ENCODE data around the gene AKAP13. TPM values are rescaled to one million over a fixed set of nuclear protein-coding genes. Genes with fewer than 3 reads are reported as not detected.

The AKAP13 gene
- polyA plus RNA-seq, 1 of the 3 experiments (the other 2 are of a cell fraction): 8.4 TPM

DNA sequence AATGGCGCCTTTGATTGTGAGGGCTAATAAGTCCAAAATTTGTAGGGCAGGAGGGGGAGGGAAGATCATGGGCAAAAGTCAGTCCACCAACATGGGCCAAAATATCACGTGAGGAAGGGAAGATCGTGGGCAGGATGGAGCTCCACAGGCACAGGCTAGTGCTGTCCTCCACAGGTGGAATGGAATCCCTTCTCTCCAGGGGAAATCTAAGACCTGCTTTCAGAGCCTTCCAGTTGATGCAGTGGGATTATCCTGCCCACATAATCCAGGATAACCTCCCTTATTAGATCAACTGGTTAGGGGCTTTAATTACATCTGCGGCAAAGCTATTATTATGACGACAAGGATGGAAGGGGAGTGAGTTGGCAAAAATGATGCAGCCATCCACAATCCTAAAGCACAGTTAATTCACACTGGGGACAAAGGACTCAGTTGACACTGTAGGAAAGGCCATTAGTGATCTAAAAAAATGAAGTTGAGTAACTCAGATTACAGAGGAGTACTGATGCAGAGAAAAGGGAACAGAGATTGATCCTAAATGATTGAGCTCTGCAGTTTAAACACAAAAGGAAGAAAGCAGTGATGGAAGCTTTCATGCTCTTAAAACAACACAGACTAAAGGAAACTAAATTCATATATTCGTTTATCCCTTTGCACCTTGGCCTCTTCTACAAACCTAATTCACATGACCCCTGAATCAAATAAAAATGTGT, 159.8 kb downstream of the AKAP13 start:
- ChIA-PET CTCF (no interaction called here), POLR2A (no interaction called here)
- Histone ChIP-seq H3K4me1 (ENCODE audit: control insufficient read depth in 1 of 2, insufficient read depth in 2 of 2, low read depth in 1 of 2, low read length in 1 of 2) (peaks cover 0 to 2% of the 10 kb centered on the region in 2 experiments; a peak in 1 of 4 replicates), H3K36me3 (replicated peaks in 1 of 2; ENCODE audit: control insufficient read depth in 1 of 2, insufficient read depth in 2 of 2, low read length in 1 of 2) (peaks cover under 1 to 16% of the 10 kb centered on the region in 2 experiments), H3K27me3 (ENCODE audit: insufficient read depth) (no peaks in the 10 kb centered on the region), H3K9me3 (no peaks in the 10 kb centered on the region), H3F3A (replicated peaks; ENCODE audit: insufficient read depth) (no peaks in the 10 kb centered on the region), H3K4me2 (no peak overlapping the region), H3K9me2 (no peaks in the 10 kb centered on the region), H2AFZ (ENCODE audit: low read depth) (no peak overlapping the region), H3K9ac (no peak overlapping the region), H3K79me2 (ENCODE audit: insufficient read depth) (peaks cover 6% of the 10 kb centered on the region; the same call in 1 of the 2 replicates), H4K20me1 (ENCODE audit: insufficient read depth) (peaks cover 8% of the 10 kb centered on the region; the same call in 1 of the 2 replicates), H3K4me3 (ENCODE audit: low read depth in 2 of 2, low read length in 1 of 2) (no peak overlapping the region), H3K27ac (ENCODE audit: low read depth in 2 of 2, low read length in 1 of 2) (no peak overlapping the region)
- no peak for DNase-seq
- 95% methylated on average over 5 of the region's 6 CpGs for WGBS (ENCODE audit: low lambda C conversion rate)
- TF ChIP-seq SMC3 (IDR thresholded peaks at IDR 0.05; ENCODE audit: low read depth, low read length): no peak
- no peak for TF ChIP-seq FOXM1 (IDR thresholded peaks at IDR 0.05; ENCODE audit: low read depth)
- no peak for TF ChIP-seq GATA2 (CRISPR knock-in tag; IDR thresholded peaks at IDR 0.05)
- TF ChIP-seq JUND (IDR thresholded peaks at IDR 0.05): no peak
- no peak for TF ChIP-seq ELF1 (IDR thresholded peaks at IDR 0.05)
- no peak for TF ChIP-seq GABPA (IDR thresholded peaks at IDR 0.05; ENCODE audit: low read depth)
- no peak for TF ChIP-seq FOXJ3 (CRISPR knock-in tag; IDR thresholded peaks at IDR 0.05)
- no peak for TF ChIP-seq SIN3A (IDR thresholded peaks at IDR 0.05; ENCODE audit: borderline replicate concordance, low read depth, low read length)
- TF ChIP-seq, protein P1, sequence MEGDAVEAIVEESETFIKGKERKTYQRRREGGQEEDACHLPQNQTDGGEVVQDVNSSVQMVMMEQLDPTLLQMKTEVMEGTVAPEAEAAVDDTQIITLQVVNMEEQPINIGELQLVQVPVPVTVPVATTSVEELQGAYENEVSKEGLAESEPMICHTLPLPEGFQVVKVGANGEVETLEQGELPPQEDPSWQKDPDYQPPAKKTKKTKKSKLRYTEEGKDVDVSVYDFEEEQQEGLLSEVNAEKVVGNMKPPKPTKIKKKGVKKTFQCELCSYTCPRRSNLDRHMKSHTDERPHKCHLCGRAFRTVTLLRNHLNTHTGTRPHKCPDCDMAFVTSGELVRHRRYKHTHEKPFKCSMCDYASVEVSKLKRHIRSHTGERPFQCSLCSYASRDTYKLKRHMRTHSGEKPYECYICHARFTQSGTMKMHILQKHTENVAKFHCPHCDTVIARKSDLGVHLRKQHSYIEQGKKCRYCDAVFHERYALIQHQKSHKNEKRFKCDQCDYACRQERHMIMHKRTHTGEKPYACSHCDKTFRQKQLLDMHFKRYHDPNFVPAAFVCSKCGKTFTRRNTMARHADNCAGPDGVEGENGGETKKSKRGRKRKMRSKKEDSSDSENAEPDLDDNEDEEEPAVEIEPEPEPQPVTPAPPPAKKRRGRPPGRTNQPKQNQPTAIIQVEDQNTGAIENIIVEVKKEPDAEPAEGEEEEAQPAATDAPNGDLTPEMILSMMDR (IDR thresholded peaks at IDR 0.05): no peak
- no peak for TF ChIP-seq MXI1 (IDR thresholded peaks at IDR 0.05; ENCODE audit: low read depth, low read length)
- TF ChIP-seq, protein P2, sequence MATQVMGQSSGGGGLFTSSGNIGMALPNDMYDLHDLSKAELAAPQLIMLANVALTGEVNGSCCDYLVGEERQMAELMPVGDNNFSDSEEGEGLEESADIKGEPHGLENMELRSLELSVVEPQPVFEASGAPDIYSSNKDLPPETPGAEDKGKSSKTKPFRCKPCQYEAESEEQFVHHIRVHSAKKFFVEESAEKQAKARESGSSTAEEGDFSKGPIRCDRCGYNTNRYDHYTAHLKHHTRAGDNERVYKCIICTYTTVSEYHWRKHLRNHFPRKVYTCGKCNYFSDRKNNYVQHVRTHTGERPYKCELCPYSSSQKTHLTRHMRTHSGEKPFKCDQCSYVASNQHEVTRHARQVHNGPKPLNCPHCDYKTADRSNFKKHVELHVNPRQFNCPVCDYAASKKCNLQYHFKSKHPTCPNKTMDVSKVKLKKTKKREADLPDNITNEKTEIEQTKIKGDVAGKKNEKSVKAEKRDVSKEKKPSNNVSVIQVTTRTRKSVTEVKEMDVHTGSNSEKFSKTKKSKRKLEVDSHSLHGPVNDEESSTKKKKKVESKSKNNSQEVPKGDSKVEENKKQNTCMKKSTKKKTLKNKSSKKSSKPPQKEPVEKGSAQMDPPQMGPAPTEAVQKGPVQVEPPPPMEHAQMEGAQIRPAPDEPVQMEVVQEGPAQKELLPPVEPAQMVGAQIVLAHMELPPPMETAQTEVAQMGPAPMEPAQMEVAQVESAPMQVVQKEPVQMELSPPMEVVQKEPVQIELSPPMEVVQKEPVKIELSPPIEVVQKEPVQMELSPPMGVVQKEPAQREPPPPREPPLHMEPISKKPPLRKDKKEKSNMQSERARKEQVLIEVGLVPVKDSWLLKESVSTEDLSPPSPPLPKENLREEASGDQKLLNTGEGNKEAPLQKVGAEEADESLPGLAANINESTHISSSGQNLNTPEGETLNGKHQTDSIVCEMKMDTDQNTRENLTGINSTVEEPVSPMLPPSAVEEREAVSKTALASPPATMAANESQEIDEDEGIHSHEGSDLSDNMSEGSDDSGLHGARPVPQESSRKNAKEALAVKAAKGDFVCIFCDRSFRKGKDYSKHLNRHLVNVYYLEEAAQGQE (IDR thresholded peaks at IDR 0.05; ENCODE audit: low read depth, low read length): no peak
- TF ChIP-seq EZH2phosphoT487 (IDR thresholded peaks at IDR 0.05; ENCODE audit: borderline replicate concordance, low read depth): no peak
- no peak for TF ChIP-seq EP300 (IDR thresholded peaks at IDR 0.05; ENCODE audit: borderline replicate concordance in 1 of 2, low read depth in 1 of 2, low read length in 1 of 2)
- no peak for TF ChIP-seq USF1 (IDR thresholded peaks at IDR 0.05; ENCODE audit: borderline replicate concordance, low read depth)
- TF ChIP-seq POLR2AphosphoS5 (IDR thresholded peaks at IDR 0.05; ENCODE audit: low read depth, low read length): no peak
- TF ChIP-seq, protein P3, sequence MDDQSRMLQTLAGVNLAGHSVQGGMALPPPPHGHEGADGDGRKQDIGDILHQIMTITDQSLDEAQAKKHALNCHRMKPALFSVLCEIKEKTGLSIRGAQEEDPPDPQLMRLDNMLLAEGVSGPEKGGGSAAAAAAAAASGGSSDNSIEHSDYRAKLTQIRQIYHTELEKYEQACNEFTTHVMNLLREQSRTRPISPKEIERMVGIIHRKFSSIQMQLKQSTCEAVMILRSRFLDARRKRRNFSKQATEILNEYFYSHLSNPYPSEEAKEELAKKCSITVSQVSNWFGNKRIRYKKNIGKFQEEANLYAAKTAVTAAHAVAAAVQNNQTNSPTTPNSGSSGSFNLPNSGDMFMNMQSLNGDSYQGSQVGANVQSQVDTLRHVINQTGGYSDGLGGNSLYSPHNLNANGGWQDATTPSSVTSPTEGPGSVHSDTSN (IDR thresholded peaks at IDR 0.05): no peak
- no peak for TF ChIP-seq TCF12 (IDR thresholded peaks at IDR 0.05)

All from SK-N-SH (cell line).